HepG2 (cell line): Measurements from ENCODE around the gene MVB12A. TPM values are rescaled to one million over a fixed set of nuclear protein-coding genes. Genes with fewer than 3 reads are reported as not detected.

Source experiments
- EZH2 ChIP-seq: conservative IDR thresholded peaks from 2 replicates; pipeline ENCODE4 v1.6.1; 2012; ENCODE audit warnings: mild to moderate bottlenecking, low read depth, low read length, moderate library complexity
- HDAC1 ChIP-seq: sonication (generic); formaldehyde crosslinking; IDR thresholded peaks from 2 replicates; pipeline ENCODE4 v1.5.1; 2020; ENCODE audit warnings: mild to moderate bottlenecking, missing genetic modification reagents
- KAT2B ChIP-seq: fragments of 150-350 bp; IDR thresholded peaks from 2 replicates; pipeline ENCODE4 v1.6.1; 2014; ENCODE audit warnings: low read depth, low read length, borderline replicate concordance
- KLF6 ChIP-seq: IDR thresholded peaks from 2 replicates; pipeline ENCODE4 v1.8.0; 2016; ENCODE audit warnings: missing biosample characterization, missing genetic modification reagents
- MAX ChIP-seq: IDR thresholded peaks from 2 replicates; pipeline ENCODE4 v1.6.1; 2012; ENCODE audit warnings: inconsistent platforms
- SAFB2 ChIP-seq: sonication (generic); formaldehyde crosslinking; IDR thresholded peaks from 2 replicates; pipeline ENCODE4 v1.5.1; 2020; ENCODE audit warnings: missing genetic modification reagents, low read depth, mild to moderate bottlenecking, borderline replicate concordance
- SAP130 ChIP-seq: IDR thresholded peaks from 2 replicates; pipeline ENCODE4 v1.6.1; 2016; ENCODE audit warnings: low read depth
- SIX4 ChIP-seq: sonication (generic); formaldehyde crosslinking; IDR thresholded peaks from 2 replicates; pipeline ENCODE4 v1.4.0; 2020; ENCODE audit warnings: missing genetic modification reagents
- SNRNP70 ChIP-seq: fragments of 200-400 bp; formaldehyde crosslinking; IDR thresholded peaks from 2 replicates; pipeline ENCODE4 v1.6.1; 2017; ENCODE audit warnings: mild to moderate bottlenecking, low read depth, low read length, moderate library complexity
- TGIF2 ChIP-seq: IDR thresholded peaks from 2 replicates; pipeline ENCODE4 v1.6.1; 2016; ENCODE audit warnings: control low read depth, missing compliant biosample characterization
- TMF1 ChIP-seq: sonication (generic); formaldehyde crosslinking; IDR thresholded peaks from 2 replicates; pipeline ENCODE4 v1.8.1; 2022; ENCODE audit warnings: low read depth, missing genetic modification reagents
- ZBTB38 ChIP-seq: sonication (generic); formaldehyde crosslinking; IDR thresholded peaks from 2 replicates; pipeline ENCODE4 v1.5.1; 2020; ENCODE audit warnings: mild to moderate bottlenecking, missing genetic modification reagents
- ZNF235 ChIP-seq: sonication (generic); formaldehyde crosslinking; IDR thresholded peaks from 2 replicates; pipeline ENCODE4 v1.8.1; 2023; ENCODE audit warnings: mild to moderate bottlenecking, missing genetic modification reagents, borderline replicate concordance
- ZNF282 ChIP-seq: fragments of 450-650 bp; IDR thresholded peaks from 2 replicates; pipeline ENCODE4 v1.6.1; 2018; ENCODE audit not compliant: partially characterized antibody
- ZNF44 ChIP-seq: sonication (generic); formaldehyde crosslinking; IDR thresholded peaks from 2 replicates; pipeline ENCODE4 v1.5.1; 2020; ENCODE audit warnings: mild to moderate bottlenecking, missing genetic modification reagents
- ZNF513 ChIP-seq: sonication (generic); formaldehyde crosslinking; conservative IDR thresholded peaks from 2 replicates; pipeline ENCODE4 v1.5.0; 2020; ENCODE audit warnings: missing genetic modification reagents
- ZNF546 ChIP-seq: sonication (generic); formaldehyde crosslinking; conservative IDR thresholded peaks from 2 replicates; pipeline ENCODE4 v1.8.1; 2023; ENCODE audit warnings: mild to moderate bottlenecking, missing genetic modification reagents
- ZNF577 ChIP-seq: sonication (generic); formaldehyde crosslinking; IDR thresholded peaks from 2 replicates; pipeline ENCODE4 v1.4.0; 2020; ENCODE audit warnings: mild to moderate bottlenecking, low read depth, missing genetic modification reagents, borderline replicate concordance
- ZNF75D ChIP-seq: sonication (generic); formaldehyde crosslinking; IDR thresholded peaks from 2 replicates; pipeline ENCODE4 v1.8.1; 2023; ENCODE audit warnings: missing genetic modification reagents, mild to moderate bottlenecking, borderline replicate concordance
- ZNF777 ChIP-seq: sonication (generic); formaldehyde crosslinking; IDR thresholded peaks from 2 replicates; pipeline ENCODE4 v1.4.0; 2020; ENCODE audit warnings: missing genetic modification reagents
- polyA plus RNA-seq, 8 experiments: library from polyadenylated mRNA; depleted of rRNA in 3 of 8; stranded (reverse) in 7 of 8; unstranded in 1 of 8; fragments of >200 nt; fragmentation: Illumina TruSeq in 4 of 8; extraction: Trizol in 4 of 8; gene quantifications; 2 replicates each; pipeline versions ENCODE4 v1.2.1 to v1.2.3, GENCODE V29; 2011 to 2016; ENCODE audit warnings: low read depth in 4 of 8, missing spikeins in 1 of 8, mixed read lengths in 1 of 8; ENCODE audit not compliant: insufficient read depth in 1 of 8
- total RNA-seq, 5 experiments: library from RNA; depleted of rRNA; stranded (reverse); fragments of >200 nt; fragmentation: Illumina TruSeq; extraction: Trizol; gene quantifications; 2 replicates each; pipeline ENCODE4 v1.2.3, GENCODE V29; 2016; ENCODE audit warnings: low read depth in 1 of 5
- TF ChIP-seq, protein P1 (sequence below): sonication (generic); formaldehyde crosslinking; IDR thresholded peaks from 2 replicates; pipeline ENCODE4 v1.9.0; 2022; ENCODE audit warnings: low read depth, missing genetic modification reagents
- TF ChIP-seq, protein P2 (sequence below): sonication (generic); formaldehyde crosslinking; conservative IDR thresholded peaks from 2 replicates; pipeline ENCODE4 v1.4.0; 2020; ENCODE audit warnings: missing genetic modification reagents
- TF ChIP-seq, protein P3 (sequence below): sonication (generic); formaldehyde crosslinking; IDR thresholded peaks from 2 replicates; pipeline ENCODE4 v1.5.1; 2020; ENCODE audit warnings: missing genetic modification reagents, mild to moderate bottlenecking, borderline replicate concordance

The MVB12A gene
- total and polyA plus RNA-seq, 2 of the 13 experiments (the other 11 are each of a cell fraction or from before 2014, with no cell fraction given), result 35.7 to 36.1 TPM

GRCh38 chr19:17406046-17406886 is 13.6 kb upstream of the MVB12A start (continued):
- TF ChIP-seq SIX4 (CRISPR knock-in tag) (no peak), SAP130 (peak; percentile 35), TGIF2 (no peak), ZNF546 (CRISPR knock-in tag) (0 out of 2 replicates have a peak, but pooled peaks have one; percentile 44), ZNF777 (0 out of 2 replicates have a peak, but pooled peaks have one; percentile 16), KLF6 (CRISPR knock-in tag) (no peak), SNRNP70 (no peak), ZNF44 (CRISPR knock-in tag) (no peak), MAX (peak; percentile 28; the same call in 1 of the 2 replicates), ZNF513 (CRISPR knock-in tag) (no peak), SAFB2 (CRISPR knock-in tag) (no peak), ZBTB38 (CRISPR knock-in tag) (no peak), ZNF235 (CRISPR knock-in tag) (no peak), KAT2B (no peak), ZNF282 (no peak), ZNF75D (CRISPR knock-in tag) (no peak), EZH2 (no peak), ZNF577 (no peak), HDAC1 (CRISPR knock-in tag) (no peak), TMF1 (CRISPR knock-in tag) (no peak)
- TF ChIP-seq, protein P1, sequence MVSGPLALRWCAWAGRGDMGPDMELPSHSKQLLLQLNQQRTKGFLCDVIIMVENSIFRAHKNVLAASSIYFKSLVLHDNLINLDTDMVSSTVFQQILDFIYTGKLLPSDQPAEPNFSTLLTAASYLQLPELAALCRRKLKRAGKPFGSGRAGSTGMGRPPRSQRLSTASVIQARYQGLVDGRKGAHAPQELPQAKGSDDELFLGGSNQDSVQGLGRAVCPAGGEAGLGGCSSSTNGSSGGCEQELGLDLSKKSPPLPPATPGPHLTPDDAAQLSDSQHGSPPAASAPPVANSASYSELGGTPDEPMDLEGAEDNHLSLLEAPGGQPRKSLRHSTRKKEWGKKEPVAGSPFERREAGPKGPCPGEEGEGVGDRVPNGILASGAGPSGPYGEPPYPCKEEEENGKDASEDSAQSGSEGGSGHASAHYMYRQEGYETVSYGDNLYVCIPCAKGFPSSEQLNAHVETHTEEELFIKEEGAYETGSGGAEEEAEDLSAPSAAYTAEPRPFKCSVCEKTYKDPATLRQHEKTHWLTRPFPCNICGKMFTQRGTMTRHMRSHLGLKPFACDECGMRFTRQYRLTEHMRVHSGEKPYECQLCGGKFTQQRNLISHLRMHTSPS, result 0 out of 2 replicates have a peak, but pooled peaks have one; percentile 19
- TF ChIP-seq, protein P2, sequence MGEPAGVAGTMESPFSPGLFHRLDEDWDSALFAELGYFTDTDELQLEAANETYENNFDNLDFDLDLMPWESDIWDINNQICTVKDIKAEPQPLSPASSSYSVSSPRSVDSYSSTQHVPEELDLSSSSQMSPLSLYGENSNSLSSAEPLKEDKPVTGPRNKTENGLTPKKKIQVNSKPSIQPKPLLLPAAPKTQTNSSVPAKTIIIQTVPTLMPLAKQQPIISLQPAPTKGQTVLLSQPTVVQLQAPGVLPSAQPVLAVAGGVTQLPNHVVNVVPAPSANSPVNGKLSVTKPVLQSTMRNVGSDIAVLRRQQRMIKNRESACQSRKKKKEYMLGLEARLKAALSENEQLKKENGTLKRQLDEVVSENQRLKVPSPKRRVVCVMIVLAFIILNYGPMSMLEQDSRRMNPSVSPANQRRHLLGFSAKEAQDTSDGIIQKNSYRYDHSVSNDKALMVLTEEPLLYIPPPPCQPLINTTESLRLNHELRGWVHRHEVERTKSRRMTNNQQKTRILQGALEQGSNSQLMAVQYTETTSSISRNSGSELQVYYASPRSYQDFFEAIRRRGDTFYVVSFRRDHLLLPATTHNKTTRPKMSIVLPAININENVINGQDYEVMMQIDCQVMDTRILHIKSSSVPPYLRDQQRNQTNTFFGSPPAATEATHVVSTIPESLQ, result no peak
- TF ChIP-seq, protein P3, sequence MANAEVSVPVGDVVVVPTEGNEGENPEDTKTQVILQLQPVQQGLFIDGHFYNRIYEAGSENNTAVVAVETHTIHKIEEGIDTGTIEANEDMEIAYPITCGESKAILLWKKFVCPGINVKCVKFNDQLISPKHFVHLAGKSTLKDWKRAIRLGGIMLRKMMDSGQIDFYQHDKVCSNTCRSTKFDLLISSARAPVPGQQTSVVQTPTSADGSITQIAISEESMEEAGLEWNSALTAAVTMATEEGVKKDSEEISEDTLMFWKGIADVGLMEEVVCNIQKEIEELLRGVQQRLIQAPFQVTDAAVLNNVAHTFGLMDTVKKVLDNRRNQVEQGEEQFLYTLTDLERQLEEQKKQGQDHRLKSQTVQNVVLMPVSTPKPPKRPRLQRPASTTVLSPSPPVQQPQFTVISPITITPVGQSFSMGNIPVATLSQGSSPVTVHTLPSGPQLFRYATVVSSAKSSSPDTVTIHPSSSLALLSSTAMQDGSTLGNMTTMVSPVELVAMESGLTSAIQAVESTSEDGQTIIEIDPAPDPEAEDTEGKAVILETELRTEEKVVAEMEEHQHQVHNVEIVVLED (CRISPR knock-in tag), result no peak
